Stimulated activated CD4-positive, alpha-beta T cell treated with anti-CD3 and anti-CD28 coated beads, TNF-alpha, amount 100 ng/mL, for 48 hours (primary cell): ENCODE results near the gene FMNL3.
A peak's percentile ranks its signal among the peaks of the same experiment; 100 is the strongest.

Source experiments
- DNase-seq, 3 donors: peaks; one replicate each; pipeline ENCODE4 v3.0.0-alpha.2; 2020; ENCODE audit warnings: low read depth in 3 of 3

FMNL3 gene

DNA sequence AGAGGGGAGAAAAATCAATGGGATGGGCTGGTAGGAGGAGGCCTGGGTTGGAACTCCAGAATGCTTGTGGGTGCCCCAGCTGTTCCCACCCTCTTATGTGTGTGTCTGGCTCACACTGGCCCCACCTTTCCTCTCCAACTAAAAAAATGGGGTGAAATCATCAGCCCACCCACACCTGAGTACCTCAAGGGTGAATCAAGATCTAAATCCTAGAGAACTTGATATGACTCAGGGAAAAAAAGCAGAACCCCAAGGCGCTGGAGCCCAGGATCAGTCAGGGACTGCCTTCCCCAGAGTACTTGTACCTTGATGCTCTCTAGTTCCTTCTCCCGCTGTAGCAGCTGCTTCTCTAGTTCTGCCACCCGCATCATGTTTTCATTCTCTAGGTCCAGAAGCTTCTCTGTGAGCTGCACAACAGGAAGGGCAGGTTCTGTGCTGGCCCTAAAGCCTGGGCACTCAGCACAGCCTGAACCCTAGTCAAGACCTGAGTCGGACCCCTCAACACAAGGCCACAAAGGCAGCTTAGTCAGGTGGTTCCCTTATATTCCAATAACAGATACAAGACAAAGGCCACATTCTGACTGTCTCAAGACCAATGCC lies 54.2 kb downstream of the FMNL3 start:
- DNase-seq = no peak

DNA sequence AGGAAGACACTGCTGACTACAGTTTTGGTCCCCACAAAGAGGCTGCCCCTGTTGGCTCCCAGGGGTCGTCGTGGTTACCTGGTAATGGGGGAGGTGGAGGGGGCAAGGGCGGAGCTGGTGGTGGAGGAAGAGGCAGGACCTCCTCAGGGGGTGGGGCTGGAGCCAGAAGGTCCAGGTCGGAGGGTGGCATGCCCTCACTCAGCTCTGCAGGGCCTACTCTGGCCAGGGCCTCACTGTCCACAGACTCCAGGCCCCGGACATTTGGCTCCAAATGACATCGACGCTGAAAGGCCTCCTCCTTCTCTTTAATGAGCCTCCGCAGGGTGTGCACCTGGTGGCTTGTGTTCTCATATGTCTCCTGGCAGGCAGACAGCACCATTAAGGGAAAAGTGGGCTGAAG lies 55.4 kb downstream of the FMNL3 start:
- DNase-seq = no peak

DNA sequence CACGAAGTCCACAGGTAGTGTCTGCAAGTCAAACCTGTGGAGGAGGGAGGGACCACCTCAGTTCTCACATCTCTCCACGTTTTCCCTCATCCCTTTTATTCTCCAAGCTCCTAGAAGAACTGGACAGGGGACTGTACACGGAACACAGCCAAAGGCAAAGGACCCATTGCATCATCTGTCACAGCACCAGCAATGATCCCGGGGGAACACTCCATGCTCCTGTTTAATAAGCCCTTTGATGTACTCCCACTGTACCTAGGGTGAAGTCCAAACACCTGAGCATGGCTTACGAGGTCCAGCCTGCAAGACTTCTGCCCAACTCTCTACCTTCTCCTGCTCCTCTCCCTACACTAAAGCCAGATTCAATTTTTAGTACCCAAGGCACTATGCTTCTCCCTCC lies 57.3 kb downstream of the FMNL3 start:
- no peak for DNase-seq

DNA sequence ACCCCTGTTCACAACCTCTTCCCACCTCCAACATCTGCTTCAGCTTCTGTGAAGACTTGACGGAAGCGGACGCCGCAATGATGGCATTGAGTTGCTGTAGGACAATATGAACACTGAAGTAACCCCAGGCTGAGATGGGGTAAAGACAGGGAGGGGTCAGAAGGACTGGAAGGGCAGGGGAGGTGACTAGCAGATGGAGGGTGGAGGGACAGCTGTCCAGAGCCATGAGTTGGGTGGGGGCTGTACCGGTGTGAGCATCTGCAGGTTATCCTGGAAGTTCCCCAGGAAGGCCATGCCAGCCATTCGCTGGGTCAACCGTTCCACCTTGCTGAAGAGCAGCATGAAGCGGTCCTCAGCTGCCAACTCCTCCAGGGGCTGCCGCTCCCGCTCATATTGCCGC lies 57.8 kb downstream of the FMNL3 start:
- no peak for DNase-seq

DNA sequence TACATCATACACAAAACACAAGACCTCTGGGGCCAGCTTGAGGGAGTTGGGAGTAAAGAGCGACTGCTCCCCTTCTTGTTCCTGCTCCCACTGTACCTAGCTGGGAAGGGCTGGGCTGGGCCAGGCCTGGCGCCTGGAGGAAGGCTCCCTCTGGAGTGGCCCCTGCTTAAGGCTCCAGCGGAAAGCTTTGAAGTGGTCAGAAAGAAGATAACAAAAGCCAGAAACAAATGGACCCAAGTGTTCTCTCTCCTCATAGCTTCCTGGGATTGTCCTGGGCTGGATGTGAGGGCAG lies 58.5 kb downstream of the FMNL3 start:
- DNase-seq = no peak

DNA sequence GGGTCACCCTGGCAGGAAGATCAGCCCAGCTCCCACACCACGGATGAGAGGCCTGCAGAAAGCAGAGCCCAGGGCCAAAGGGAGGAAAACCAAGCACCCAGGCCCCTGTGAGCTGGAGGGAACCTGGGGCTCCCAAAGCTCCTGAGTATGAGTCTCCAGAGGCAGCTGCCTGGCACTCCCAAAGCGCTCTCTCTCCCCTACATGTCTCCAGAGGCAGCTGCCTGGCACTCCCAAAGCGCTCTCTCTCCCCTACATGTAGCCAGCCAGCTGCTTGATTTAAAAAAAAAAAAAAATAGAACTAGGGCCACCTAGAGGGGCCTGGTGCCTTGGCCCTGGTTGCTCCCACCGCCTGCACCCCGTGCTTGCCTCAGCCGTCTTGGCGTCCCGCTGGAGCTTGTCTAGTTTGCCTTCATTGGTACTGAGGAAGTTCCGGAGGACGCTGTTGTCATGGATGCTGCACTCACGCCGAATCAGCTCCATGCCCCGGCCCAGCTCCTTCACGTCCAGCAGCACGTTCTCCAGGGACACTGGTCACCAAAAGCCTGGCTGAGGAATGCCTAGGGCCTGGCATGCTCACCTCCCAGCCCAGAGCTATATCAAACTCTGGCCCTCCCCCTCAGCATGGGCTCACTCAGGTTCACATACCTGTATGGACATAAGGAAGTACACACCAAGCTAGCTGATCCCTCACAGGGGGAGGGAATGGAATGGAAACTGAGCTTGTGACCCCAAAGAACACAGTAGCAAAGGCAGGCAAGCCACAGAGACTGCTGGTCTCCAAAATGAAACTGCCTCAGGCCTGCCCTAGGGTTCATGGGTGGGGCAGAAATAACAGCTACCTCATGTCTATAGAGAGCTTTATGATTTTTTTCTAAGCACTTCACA lies 59.1 kb downstream of the FMNL3 start:
- DNase-seq = no peak

DNA sequence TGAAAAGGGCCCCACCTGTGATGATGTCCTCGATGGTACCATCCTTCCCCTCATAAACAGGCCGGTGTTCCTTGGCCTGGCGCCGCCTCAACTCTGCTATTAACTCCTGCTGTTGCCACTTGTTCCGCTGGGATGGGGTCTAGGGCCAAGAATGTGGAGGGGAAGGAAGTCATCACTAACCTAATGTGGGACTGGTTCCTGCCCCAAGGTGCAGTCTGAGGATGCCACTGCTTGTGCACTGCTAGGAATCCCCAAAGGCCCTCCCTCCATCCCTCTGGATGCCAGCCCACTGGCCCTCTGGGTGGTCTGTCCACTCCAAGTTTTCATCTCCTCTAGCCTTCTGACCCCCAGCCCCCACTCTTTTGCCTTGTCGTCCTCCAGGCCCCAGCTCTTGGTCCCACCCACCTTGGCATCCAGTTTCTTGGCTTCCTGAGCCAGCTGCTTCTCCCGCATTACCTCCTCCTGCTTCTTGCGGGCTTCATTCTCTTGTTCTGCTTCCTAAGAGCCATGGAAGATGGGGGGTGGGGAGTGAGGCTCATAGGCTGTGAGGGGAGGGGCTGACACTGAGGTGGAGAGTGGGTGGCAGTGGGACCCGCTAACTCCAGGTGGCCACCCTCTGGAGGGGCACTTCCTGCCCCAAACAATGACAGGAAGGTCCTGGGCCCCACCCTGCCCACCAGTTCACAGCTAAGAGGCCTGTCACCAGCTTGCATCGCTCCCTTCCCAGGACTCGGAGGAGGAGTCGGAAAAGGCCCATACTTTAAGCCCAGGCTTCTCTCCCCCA lies 60.1 kb downstream of the FMNL3 start:
- DNase-seq = no peak

DNA sequence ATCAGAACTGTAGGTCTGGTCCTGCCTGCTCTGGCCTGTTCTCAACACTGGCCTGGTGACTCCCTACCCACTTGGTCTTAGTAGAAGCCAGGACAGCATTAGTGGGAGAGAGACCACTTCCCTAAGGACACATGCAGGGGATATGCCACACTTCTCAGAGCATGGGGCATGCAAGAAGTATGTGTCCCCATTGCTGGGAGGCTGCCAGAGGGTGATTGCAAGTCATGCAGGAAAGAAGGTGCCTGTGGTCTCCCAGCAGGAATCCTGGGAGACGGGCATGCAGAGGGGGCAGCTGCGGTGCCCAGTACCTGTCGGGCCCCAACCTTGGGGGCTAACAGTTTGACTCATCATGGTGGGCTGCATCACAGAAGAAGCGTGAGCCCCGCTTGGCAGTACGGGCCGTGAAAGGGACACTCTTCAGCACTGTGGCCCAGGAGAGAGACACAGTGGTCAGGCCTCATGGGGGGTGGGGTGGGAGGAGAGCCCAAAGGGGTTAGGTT lies 60.8 kb downstream of the FMNL3 start:
- DNase-seq = no peak

DNA sequence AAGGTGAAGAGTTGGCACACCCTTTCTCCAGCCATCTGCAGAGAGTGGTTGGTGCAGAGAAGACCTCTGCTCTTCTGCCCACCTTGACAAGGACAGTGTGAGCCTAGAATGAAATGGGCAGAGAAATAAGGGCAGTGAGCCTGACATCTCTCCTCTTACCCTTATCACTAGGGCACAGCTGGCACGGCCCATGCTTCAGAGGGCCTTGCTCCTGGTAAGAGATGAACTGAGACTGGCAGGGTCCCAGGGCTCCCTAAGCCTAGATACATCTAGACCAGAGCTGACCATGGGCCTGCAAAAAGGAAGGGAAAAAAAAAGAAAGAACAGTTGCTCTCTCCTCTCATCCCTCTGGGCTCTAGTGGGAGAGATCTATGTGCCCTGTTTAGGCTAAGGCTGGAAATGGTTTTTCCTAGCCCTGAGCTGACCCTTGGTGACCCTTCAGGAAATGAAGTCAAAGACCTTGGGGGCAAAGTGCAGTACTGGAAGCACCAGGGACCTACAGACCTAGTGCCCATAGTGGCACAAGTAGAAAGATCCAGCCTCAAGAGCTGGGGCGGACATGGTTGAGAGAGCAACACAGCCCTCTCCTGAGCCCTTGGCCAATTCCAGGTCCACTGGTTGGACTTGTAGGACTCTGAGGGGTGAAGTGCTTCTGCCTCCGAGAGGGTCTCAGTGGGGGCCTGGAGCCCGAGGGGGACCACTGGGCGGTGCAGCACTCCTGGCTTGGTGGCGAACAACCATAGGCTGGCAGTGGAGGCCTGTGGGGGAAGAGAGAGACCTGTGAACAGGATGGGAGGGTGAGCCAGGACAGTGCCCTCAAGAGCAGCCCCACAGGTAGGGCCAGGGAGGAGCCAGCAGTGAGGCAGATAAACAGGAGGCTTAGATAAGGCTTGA lies 61.8 kb downstream of the FMNL3 start:
- no peak for DNase-seq

DNA sequence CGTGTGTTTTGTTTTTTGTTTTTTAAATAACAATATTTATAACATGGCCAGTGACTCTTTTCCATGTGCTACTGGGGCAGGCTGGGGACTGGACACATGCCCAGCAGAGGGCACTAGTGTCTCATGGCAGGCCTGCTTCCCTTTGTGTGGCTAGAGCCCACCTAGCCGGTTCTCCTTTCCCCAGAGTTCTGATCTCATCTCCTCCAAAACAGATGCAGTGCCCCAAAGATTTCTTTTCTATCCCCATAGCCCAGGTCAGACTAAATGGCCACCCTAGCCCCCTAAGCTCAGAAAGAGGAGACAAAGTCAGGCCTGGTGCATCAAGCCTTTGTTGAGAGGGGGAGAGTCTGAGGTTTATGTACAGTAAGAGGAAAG lies 62.6 kb downstream of the FMNL3 start:
- peak; percentile 46 to 76 (median 58) for DNase-seq

DNA sequence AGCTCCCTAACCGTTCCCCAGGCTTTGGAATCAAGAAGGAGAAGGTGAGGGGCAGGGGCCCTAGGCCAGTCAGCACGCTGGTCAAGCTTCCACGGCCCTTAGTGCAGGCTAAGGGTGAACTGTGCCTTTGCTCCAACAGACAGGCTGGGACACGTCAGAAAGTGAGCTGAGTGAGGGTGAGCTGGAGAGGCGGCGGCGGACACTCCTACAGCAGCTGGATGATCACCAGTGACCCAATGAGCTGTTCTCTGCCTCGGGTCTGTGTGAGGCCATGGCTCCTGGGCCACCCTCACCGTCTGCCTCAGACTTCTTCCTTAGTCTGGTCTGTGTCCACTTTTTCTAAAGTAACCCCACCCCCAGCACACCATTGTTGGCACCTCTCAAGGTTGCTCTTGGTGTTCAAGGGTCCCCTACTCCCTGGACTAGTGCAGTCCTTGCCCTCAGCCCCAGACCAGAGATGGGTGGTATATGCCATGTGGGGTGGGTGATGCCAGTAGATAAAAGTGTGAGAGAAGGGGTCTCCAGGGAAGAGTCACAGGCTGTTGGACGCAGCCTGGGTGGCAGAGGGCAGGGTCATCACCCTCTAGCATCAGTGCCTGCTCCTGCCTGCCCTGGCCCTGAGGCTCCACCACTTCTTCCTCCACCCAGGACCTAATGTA lies 63.1 kb downstream of the FMNL3 start:
- no peak for DNase-seq

DNA sequence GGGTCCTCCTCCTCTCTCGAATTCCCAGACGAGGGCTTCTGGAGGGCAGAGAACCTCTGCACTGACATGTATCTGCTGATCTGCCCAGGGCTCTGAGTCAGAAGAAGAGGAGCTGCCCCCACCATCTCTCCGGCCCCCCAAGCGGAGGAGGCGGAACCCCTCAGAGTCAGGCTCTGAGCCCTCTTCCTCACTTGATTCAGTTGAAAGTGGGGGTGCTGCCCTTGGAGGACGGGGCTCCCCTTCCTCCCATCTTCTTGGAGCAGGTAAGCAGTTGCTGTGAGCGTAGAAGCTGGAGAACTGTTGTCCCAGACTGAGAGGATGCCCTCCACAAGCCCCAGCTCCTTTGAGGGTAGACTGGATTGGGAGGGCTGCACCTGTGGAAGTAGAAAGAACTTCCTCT lies 64.1 kb downstream of the FMNL3 start:
- DNase-seq = no peak

DNA sequence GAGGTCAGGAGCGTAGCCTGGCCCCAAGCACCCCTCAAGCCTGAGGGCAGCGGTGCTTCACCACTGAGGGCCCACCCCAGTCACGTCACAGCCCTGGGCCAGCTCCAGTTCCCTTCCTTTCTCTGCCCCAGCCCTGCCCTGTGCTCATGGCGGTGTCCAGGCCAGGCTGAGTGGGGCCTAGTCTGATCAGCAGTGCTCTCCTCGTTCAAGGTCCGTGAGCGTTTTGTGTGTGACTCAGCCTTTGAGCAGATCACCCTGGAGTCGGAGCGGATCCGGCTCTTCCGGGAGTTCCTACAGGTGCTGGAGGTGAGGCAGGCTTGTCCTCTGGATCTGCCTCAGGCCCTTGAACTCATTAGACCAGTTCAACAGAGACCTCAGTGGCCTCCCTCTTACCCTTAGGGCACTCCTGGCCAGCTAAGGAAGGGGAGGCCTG lies 64.8 kb downstream of the FMNL3 start:
- DNase-seq = no peak

DNA sequence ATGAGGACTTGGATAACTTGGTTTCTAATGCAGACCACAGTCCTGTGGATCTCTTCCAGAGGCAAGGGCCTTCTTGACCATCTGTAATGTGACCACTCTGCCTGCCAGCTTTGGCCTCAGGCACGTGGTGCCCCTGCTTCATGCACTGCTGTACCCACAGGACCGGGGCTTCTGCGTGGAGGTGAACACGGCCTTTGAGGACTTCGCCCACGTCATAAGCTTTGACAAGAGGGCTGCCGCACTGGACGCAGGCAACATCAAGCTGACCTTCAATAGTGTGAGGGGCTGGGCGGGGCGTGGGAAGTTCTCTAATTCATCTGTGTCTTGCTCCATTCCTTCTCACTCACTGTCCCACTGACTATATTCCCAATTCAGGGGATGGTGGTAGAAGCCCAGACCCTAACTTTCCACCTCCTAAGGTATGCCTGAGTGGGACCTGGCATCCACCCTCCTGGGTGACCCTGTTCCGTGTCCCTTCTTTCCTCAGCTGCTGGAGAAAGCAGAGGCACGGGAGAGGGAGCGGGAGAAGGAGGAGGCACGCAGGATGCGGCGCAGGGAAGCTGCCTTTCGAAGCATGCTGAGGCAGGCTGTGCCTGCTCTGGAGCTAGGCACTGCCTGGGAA lies 65.3 kb downstream of the FMNL3 start:
- DNase-seq = no peak

DNA sequence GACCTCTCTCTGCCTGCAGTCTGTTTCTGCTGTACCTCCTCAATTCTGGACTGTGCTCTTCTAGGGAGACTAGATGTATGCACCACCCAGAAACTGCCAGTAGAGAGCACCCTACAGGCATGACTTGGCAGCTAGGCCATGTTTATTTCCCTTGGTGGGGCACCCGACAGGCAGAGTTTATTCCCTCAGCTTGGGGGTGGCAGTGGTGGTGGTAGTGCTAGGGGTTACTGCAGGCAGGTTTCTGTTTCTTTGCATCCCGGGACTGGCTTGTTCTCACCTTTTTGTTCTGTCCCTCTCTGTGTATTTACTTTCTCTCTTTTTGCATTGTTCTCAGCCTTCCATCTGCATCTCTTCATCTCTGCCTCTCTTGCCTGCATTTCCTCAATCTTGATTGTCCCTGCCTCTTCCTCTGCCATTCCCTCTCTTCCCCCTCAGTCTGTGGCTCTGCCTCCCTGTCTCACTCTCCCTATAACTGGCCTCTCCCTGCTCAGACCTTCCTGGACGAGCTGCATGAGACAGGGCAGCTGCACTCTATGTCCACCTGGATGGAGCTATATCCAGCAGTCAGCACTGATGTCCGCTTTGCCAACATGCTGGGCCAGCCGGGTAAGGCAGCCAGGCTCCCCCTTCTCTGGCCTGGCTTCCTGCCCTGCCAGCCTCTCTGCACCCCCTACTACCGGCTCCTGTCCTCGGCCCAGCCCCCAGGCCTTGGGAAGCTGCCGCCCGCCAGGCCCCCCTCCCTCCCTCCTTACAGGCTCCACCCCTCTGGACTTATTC lies 70.0 kb downstream of the FMNL3 start:
- DNase-seq = peak in 2 of 3 donors; percentile 21 to 44

DNA sequence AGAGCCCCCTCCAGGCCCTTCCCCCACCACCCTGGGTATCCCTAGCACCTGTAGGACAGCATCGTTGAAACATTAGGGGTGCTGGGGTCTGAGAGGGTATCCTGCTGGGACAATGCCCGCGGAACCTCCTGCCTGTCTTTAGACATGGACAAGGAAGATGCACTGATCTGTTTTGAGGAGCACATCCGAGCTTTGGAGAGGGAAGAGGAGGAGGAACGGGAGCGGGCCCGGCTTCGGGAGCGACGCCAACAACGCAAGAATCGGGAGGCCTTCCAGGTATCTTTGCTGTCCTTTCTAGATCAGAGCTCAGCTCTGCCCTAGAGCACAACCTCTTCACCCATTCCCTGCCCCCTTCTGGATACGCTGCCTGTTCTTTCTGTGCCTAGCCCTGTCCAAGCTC lies 70.6 kb downstream of the FMNL3 start:
- DNase-seq = no peak

DNA sequence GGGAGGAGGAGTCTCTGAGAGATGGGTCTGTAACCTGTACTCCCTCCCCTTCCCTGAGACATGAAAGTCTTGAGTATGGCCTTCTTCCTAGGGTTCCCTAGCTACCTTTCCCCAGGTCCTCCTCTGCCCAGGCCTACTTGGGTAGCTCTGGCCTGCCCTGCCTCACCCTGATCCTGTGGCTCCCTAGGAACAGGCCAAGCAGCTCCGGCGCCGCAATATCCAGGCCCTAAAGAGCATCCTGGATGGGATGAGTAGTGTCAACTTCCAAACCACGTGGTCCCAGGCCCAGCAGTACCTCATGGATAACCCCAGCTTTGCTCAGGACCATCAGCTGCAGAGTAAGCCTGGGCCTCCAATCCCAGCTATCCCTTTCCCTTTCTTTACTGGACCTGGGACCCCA lies 71.5 kb downstream of the FMNL3 start:
- DNase-seq = no peak

DNA sequence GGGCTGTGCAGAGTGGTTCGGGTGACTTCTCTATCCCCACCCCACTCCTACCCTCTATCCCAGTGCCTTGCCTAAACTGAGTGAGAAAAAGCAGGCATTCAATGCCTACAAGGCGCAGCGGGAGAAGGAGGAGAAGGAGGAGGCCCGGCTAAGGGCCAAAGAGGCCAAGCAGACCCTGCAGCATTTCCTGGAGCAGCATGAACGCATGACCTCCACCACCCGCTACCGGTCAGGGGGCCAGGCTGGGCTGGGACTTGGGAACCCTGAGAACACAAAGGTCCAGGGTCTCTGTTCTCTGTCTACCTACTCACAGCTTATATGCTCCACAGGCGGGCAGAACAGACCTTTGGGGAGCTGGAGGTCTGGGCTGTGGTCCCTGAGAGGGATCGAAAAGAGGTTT lies 72.2 kb downstream of the FMNL3 start:
- DNase-seq = no peak

DNA sequence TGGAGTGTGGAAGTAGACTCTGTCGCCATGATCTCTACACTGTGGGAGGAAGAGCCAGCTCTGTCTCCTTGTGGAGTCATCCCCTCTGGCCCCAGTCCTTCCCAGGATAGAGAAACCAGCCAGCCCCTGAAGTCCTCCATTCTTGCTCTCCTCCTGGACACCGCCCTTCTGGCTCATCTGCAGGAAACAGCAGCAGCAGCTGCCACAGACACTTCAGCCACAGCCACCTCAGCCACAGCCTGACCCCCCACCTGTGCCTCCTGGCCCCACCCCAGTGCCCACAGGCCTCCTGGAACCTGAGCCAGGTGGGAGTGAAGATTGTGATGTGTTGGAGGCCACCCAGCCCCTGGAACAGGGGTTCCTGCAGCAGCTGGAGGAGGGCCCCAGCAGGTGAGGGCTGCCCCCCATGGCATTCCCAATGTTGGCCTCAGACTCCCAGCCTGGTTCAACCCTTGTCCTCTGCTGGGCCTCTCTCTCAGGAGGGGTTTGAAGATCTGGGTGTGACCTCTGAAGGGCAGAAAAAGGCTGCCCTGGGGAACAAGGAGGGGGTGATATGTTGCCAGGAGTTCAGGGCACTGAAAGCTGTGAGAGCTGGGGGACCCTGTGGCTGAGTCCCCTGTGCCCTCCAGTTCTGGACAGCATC lies 73.4 kb downstream of the FMNL3 start:
- no peak for DNase-seq
